SIG-M5 treated with dmso at 0.1 percent for 504 hours (cell line): ENCODE measurements around the gene GPC1.
A peak's percentile ranks its signal among the peaks of the same experiment; 100 is the strongest.

Experiments
- DNase-seq: peaks from one replicate; lab custom pipeline; 2025; ENCODE audit not compliant: unreplicated experiment; lab: John Stamatoyannopoulos, UW

GPC1 gene

DNA sequence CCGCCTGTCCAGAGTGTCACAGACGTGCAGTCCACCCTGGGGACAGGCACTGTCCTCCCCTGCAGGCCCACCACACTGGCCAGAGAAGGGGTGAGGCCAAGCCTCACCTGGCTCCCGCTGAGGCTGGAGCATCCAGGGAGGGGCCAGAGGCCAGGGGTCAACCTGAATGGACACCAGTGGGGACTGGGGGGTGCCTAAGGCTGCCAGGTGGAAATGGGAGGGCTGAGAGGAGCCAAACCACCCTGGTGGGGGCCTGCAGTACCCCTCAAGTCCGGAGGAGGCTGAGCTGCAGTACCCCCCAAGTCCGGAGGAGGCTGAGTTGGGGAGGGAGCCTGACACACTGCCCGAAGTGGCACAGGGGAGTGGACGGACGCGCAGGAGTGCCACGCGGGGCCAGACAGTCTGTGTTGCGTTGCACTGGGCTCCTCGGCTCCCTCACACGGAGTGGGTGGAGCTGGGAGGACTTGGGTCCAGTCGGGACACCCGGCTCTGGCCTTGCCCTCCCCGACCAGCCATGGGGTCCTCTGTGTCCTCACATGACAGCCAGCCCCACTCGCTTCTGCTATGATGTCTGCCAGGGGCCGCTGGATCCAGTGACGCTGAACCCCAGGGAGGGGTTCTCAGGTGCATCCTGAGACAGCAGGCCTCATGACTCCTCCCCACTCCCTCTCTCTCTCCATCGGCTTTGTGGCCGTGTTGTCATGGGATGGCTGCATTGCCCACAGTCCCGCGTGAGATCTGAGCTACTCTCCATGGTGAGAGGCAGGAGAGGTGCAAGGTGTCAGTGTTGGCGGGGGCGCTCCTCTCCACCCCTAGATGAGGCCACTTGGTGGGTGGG, 22.3 kb upstream of the GPC1 start:
- no peak for DNase-seq

DNA sequence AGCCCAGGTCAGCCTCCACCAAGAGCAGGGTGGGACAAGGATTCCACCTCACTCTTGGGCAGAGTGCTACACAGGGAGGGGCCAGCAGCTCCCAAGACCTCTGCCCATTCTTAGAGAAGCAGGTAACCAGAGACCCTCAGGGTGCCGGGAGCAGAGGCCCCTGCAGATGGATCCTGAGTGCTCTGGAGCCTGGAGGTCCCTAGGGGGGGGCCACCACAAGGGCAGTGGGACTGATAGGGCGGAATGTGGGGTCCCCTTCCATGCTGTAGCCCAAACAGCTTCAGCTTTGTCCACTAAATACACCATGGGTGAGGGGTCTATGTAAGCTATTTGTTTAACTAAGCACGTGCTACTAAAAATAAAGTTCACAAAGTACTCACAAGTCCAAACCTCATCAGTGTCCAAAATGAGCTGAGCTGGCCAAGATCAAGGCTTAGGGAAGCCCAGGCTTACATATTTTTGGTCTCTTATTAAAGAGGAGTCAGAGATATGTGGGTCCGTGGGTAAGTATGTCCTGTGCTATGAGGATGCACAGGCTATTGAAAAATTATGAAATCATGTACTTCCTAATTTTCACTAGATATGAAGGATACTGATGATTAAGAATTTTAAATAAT, 21.5 kb upstream of the GPC1 start:
- DNase-seq, result no peak

GRCh38 chr2:240416821-240417220, 18.6 kb upstream of the GPC1 start:
- no peak for DNase-seq

DNA sequence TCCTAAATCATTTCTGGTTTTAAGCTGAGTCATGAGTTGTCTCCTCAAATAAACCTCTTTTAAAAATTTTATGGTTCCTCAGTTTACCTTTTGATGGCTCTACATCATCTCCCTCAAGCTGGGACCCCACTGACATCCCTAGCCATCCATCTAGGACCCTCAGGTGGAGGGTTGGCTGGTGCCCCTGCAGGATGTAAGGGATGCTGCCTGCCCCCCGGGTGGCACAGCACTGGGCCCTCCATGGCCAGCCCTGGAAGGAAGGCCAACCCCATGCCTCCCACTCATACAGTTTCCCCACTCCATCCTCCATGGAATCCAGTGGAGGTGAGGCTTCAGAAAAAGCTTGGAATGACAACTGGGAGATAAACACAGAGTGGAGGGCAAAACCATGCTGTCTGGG, 17.2 kb upstream of the GPC1 start:
- no peak for DNase-seq

- DNase-seq, result no peak
Observed at GRCh38 chr2:240419271-240419670, 16.2 kb upstream of the GPC1 start.

- no peak for DNase-seq
Observed at GRCh38 chr2:240419723-240420122, 15.7 kb upstream of the GPC1 start.

- DNase-seq, result no peak
Observed at GRCh38 chr2:240420206-240421104, 15.0 kb upstream of the GPC1 start.

GRCh38 chr2:240421381-240421780, 14.1 kb upstream of the GPC1 start:
- DNase-seq, result no peak

DNA sequence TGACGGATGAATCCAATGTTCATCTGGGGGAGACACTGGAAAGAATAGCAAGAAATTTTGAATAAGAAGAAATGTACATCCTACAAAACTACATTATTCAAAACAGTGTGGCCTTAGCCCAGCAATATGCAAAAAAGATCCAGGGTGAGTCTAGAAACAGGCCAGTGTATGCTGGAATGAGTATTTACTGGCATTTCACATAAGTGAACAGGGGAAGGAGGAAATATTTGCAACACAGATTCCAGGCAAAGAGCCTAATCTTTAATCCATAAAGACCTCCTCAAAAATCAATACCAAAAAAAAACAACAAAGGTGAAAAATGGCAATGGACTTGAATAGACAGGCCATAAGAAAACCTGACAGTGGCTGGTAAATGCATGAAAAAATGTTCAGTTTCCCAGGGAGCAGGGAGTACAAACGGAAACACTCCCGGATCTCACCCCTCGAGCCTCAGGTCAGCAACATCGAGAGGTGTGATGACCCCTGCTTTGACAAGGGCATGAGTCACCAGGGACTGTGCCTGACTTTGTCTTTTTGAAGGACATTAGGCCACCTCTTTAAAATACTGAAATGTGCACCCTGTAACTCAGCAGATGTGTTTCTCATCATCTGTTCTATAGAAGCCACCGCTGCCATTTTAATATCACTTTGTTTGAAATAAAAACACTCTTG, 12.7 kb upstream of the GPC1 start:
- DNase-seq, result no peak

DNA sequence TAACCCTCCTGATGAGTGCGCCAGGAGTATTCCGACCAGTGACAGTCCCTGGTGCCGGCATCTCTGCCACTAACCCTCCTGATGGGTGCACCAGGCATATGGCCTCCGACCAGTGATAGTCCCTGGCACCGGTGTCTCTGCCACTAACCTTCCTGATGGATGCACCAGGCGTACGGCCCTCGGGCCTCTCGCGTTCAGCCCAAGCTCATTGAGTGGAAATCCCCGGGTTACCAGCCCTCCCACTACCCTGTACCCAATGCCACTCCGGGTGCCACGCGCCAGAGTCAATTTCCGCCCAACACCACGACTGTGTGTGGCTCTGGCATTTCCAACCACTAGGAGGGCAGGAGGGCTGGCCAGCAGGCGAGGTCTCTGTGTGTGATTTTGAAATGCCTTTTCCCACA, 11.7 kb upstream of the GPC1 start:
- DNase-seq, result no peak

DNA sequence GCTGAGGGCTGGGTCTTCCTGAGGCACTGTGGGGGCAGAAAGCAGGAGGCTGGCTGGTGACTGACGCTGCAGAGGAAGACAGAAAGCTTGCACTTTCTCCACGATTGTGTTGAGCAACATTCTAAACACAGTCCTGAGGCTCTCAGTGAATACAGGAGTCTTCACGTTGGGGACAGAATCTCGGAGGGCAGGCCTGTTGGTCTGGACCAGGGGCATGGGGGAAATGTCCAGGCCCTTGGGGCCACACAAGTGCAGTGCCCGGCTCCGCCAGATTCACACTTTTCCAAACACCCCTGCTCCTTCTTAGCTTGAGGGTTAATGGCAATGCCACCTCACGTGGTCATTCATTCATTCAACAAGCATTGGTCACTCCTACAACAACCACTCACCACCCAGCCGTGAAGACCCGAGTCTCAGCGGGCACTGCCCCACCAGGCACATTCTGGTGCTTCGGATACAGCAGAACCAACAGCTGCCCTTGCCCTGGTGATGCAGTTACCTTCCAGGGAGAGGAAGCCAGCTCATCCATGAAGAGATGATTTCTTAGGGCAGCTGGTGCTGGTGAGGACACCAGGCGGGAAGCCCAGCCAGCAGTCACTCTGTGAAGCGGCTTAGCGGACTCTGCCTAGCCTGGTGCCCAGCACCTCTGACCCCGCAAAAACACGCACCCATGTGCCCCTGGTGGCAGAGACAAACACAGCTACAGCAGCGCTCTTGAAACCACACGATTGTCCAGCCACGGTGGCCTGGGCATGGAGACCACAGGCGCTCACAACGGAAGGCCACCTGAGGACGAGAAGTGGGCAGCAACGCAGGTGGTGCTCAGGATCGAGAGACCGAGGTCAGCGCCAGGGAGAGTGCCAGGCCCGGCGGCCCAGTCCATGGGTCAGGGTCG, 10.9 kb upstream of the GPC1 start:
- DNase-seq, result no peak

- DNase-seq, result no peak
Observed at GRCh38 chr2:240425236-240425615, 10.2 kb upstream of the GPC1 start.

GRCh38 chr2:240425697-240426096, 9.8 kb upstream of the GPC1 start:
- DNase-seq, result no peak

- peak; percentile 10 for DNase-seq
Observed at GRCh38 chr2:240426845-240427721, 8.4 kb upstream of the GPC1 start.

DNA sequence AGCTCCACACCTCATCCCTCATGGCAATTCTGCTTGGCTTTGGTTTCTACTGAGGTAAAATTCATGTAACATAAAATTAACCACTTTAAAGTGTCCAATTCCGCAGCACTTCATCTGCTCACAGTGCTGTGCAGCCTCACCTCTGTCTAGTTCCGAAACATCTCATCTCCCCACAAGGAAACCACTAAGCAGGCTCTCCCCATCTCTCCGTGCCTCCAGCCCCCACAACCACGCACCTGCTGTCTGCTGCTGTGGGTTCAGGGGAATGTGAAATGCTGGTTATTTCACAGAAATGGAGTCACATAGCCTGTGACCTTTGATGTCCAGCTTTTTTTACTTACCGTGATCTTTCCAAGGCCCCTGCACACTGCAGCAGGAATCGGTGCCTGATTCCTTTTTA, 7.7 kb upstream of the GPC1 start:
- no peak for DNase-seq

- DNase-seq, result no peak
Observed at GRCh38 chr2:240428245-240428644, 7.2 kb upstream of the GPC1 start.

DNA sequence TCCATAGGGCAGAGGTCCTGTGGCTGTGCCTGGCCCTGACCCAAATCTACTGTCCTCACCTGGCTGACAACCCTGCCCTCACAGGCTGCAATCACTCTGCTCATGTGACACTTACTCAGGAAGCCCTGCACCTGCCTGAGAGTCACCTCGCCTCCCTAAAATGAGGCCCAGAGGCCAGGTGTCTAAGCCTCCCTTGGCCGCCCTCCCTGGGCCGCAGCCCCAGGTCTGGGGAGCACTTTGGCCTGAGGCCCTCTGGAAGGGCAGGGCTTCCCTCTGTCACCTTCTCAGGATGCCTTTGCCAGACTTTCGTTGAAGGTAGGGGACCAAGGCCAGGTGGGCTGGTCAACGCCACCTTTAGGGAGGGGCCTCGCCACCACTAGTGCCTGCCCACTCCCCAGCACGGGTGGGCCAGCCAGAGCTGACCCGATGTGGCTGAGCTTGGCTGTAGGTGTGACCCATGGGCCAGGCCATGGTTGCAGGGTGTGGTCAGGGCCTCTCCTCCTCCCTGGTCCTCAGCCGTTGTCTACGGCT, 6.1 kb upstream of the GPC1 start:
- DNase-seq, result no peak

GRCh38 chr2:240429872-240430491, 5.5 kb upstream of the GPC1 start:
- DNase-seq, result no peak

DNA sequence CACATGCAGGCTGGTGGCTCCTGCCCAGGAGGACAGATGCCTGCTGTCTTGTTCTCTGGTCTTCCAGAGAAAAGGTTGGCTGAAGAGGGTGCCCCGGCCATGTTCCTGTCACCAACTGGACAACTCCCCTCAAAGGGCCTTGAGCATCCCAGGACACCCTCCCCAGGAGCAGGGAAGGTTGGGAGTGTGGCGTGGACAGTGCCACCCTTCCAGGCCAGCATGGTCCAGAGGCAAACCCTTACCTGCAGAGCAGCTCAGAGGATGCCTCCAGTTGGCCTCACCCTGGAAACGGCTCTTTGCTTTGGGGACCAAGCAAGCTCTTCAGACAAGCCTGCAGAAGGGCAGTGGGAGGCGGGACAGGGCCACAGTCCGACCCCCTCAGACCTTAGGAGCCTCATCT, 4.9 kb upstream of the GPC1 start:
- DNase-seq, result no peak
